K562 (cell line): Measurements from ENCODE around the gene CCR9.

Experiments used
- ELK3 ChIP-seq: fragments of 450-650 bp; formaldehyde crosslinking; IDR thresholded peaks from 2 replicates; pipeline ENCODE4 v1.4.0; 2020; ENCODE audit warnings: mild to moderate bottlenecking
- MED1 ChIP-seq: sonication (generic); formaldehyde crosslinking; IDR thresholded peaks from 2 replicates; pipeline ENCODE4 v1.8.1; 2023; ENCODE audit warnings: missing genetic modification reagents, borderline replicate concordance
- NCOA2 ChIP-seq, 2 experiments: fragments of 450-650 bp; IDR thresholded peaks; 2 replicates each; pipeline ENCODE4 v1.6.1; 2018; ENCODE audit warnings: mild to moderate bottlenecking in 2 of 2, moderate library complexity in 1 of 2; ENCODE audit not compliant: partially characterized antibody in 2 of 2
- NR2F6 ChIP-seq: fragments of 450-650 bp; formaldehyde crosslinking; IDR thresholded peaks from 2 replicates; pipeline ENCODE4 v1.4.0; 2020; ENCODE audit warnings: mild to moderate bottlenecking
- POU5F1 ChIP-seq: fragments of 150-350 bp; IDR thresholded peaks from 2 replicates; pipeline ENCODE4 v1.6.1; 2014; ENCODE audit warnings: borderline replicate concordance, low read length, low read depth, mild to moderate bottlenecking; ENCODE audit not compliant: partially characterized antibody
- REST ChIP-seq, 2 experiments: fragments of 450-650 bp; formaldehyde crosslinking in 1 of 2; IDR thresholded peaks; 2 replicates each; pipeline versions ENCODE4 v1.4.0 to v1.6.1; 2014 to 2020; ENCODE audit warnings: mild to moderate bottlenecking in 2 of 2, borderline replicate concordance in 1 of 2, low read depth in 1 of 2
- TCF7L2 ChIP-seq: fragments of 150-350 bp; IDR thresholded peaks from 2 replicates; pipeline ENCODE4 v1.6.1; 2016; ENCODE audit warnings: low read depth, mild to moderate bottlenecking, low read length, moderate library complexity
- ZBTB40 ChIP-seq, 2 experiments: fragments of 450-650 bp in 1 of 2; sonication (generic) in 1 of 2; formaldehyde crosslinking in 1 of 2; IDR thresholded peaks; 2 replicates each; pipeline versions ENCODE4 v1.7.1 to v1.9.0; 2016 to 2022; ENCODE audit warnings: inconsistent platforms in 1 of 2, mild to moderate bottlenecking in 1 of 2, missing genetic modification reagents in 1 of 2
- ZKSCAN1 ChIP-seq: fragments of 150-350 bp; IDR thresholded peaks from 2 replicates; pipeline ENCODE4 v1.6.1; 2016; ENCODE audit warnings: low read depth, low read length
- ZNF146 ChIP-seq: IDR thresholded peaks from one replicate; pipeline ENCODE4 v1.6.1; 2018; ENCODE audit warnings: missing compliant biosample characterization; ENCODE audit not compliant: unreplicated experiment
- ZNF384 ChIP-seq: IDR thresholded peaks from 2 replicates; pipeline ENCODE4 v1.6.1; 2012; ENCODE audit warnings: low read depth, low read length, improper control_type of control experiment
- TF ChIP-seq, protein P1 (sequence below): sonication (generic); formaldehyde crosslinking; IDR thresholded peaks from 2 replicates; pipeline ENCODE4 v1.9.0; 2022; ENCODE audit warnings: mild to moderate bottlenecking, missing genetic modification reagents

GRCh38 chr3:45907769-45908705, 21.7 kb downstream of the CCR9 start:
- TF ChIP-seq ZNF384 (no peak), ZKSCAN1 (no peak), ZNF146 (no peak), REST (IDR thresholded peaks at IDR 0.05; ENCODE audit: borderline replicate concordance) (no peak), REST (CRISPR knock-in tag; IDR thresholded peaks at IDR 0.05; ENCODE audit: low read depth) (no peak), TCF7L2 (no peak), NR2F6 (no peak), ELK3 (CRISPR knock-in tag) (no peak), ZBTB40 (IDR thresholded peaks at IDR 0.05) (no peak), ZBTB40 (CRISPR knock-in tag; IDR thresholded peaks at IDR 0.05) (no peak), MED1 (CRISPR knock-in tag) (no peak), NCOA2 (IDR thresholded peaks at IDR 0.05; ENCODE audit: partially characterized antibody in 2 of 2) (no peak), POU5F1 (no peak)
- TF ChIP-seq, protein P1, sequence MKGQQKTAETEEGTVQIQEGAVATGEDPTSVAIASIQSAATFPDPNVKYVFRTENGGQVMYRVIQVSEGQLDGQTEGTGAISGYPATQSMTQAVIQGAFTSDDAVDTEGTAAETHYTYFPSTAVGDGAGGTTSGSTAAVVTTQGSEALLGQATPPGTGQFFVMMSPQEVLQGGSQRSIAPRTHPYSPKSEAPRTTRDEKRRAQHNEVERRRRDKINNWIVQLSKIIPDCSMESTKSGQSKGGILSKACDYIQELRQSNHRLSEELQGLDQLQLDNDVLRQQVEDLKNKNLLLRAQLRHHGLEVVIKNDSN, result no peak
